GM06990 (cell line): ENCODE data around the gene ARFIP1.

Experiments used
- DNase-seq: peaks from one replicate; pipeline ENCODE4 v3.0.0-alpha.2; 2011; ENCODE audit not compliant: insufficient read length; ENCODE audit errors: extremely low read depth
- H3K27me3 ChIP-seq: replicated peaks from 2 replicates; pipeline ENCODE4 v1.6.0; 2011; ENCODE audit warnings: low read length; ENCODE audit not compliant: control insufficient read depth, insufficient read depth
- H3K36me3 ChIP-seq: 2 replicates; pipeline ENCODE4 v1.5.1; 2011; ENCODE audit warnings: low read length; ENCODE audit not compliant: control insufficient read depth, insufficient read depth
- H3K4me3 ChIP-seq: replicated peaks from 2 replicates; pipeline ENCODE4 v1.5.1; 2011; ENCODE audit warnings: low read depth, mild to moderate bottlenecking, control low read depth, low read length
- TF ChIP-seq, protein P1 (sequence below): IDR thresholded peaks from 2 replicates; pipeline ENCODE4 v1.5.1; 2011; ENCODE audit warnings: low read length, control low read depth, mild to moderate bottlenecking, inconsistent platforms; ENCODE audit not compliant: insufficient read depth, poor library complexity, severe bottlenecking

Gene ARFIP1

DNA sequence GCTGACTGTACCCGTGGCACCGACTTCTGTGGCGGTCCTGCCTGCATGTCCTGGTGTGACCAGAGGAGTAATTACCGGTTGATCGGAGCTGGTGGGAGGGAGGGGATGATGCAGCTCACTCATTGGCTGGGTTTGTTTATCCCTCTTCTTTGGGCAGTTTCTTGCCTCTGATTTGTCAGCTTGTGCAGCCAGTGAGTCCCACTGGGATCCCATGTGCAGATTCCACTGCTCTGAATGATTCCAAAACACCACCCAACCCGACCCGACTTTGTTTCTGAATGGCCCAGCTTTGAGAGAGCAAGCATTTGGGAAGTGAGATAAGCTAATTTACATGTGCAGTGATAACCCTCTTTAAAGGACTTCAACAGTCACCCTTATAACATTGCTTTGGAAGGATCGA, 170.2 kb downstream of the ARFIP1 start:
- TF ChIP-seq, protein P1, sequence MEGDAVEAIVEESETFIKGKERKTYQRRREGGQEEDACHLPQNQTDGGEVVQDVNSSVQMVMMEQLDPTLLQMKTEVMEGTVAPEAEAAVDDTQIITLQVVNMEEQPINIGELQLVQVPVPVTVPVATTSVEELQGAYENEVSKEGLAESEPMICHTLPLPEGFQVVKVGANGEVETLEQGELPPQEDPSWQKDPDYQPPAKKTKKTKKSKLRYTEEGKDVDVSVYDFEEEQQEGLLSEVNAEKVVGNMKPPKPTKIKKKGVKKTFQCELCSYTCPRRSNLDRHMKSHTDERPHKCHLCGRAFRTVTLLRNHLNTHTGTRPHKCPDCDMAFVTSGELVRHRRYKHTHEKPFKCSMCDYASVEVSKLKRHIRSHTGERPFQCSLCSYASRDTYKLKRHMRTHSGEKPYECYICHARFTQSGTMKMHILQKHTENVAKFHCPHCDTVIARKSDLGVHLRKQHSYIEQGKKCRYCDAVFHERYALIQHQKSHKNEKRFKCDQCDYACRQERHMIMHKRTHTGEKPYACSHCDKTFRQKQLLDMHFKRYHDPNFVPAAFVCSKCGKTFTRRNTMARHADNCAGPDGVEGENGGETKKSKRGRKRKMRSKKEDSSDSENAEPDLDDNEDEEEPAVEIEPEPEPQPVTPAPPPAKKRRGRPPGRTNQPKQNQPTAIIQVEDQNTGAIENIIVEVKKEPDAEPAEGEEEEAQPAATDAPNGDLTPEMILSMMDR: no peak
- Histone ChIP-seq H3K4me3 (no peak overlapping the region), H3K27me3 (no peaks in the 10 kb centered on the region; the same call in 1 of the 2 replicates), H3K36me3 (no peaks in the 10 kb centered on the region)
- DNase-seq: no peak

DNA sequence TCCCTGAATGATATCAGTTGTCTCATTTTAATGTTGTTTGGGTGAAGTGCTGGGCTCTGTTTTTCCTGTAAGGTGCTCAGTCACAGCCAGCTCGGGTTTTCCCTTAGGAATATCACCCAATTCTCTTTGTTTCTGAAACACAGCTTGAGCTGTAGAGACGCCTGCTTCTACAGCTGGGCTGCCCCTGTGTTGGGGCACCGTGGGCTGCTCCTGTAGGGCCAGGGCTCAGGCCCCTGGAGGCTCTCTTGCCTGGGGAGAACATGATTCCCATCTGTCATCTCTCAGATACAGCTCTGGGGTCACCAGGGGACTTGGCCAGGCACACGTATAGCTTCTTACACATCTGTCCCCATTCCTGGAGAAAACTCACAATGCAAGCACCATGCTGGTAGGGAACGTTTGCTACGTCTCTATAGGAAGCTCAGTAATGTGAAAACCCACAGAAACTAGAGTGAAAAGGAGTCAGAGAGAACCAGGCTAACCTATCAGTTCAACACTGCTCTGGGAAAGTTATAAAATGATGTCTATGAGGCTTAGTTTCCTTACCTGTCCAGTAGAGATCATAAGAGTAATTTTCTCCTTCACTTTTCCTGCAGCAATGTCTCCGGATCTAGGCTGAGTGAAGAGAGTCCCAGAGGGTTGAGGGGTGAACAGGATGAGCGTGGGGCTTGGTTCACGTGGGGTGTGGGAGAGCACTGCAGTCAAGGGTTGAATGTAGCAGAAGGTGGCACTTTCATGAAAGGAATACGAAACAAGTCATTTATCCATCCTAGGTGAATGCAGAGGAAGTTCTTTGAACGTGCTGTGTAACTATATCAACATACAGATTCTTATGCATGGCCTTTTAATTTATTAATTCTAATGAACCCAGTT, 170.9 kb downstream of the ARFIP1 start:
- H3K36me3 ChIP-seq: no peaks in the 10 kb centered on the region
- TF ChIP-seq, protein P1: no peak
- no peaks in the 10 kb centered on the region; the same call in 1 of the 2 replicates for H3K27me3 ChIP-seq
- no peak overlapping the region for H3K4me3 ChIP-seq
- DNase-seq: no peak

DNA sequence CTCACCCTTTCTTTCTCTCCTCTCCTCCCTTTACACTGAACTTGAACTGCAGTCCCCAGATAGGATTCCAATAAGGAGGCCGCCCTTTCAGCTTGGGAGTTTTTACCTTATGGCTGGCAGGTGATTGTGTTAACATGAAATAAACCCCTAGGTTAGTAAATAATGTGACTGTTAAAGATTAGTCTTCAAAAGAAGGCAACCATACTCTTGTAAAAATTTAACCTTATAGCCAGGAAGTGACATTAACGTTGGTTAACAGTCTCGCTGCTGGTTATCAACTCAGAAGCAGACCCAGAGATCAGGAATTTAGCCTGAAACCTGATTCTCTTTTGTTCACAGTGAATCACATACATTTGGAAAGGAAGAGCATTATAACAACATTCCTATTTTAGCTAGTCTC, 171.6 kb downstream of the ARFIP1 start:
- no peak overlapping the region for H3K4me3 ChIP-seq
- H3K36me3 ChIP-seq: no peaks in the 10 kb centered on the region
- H3K27me3 ChIP-seq: no peaks in the 10 kb centered on the region; the same call in 1 of the 2 replicates
- DNase-seq: no peak
- TF ChIP-seq, protein P1: no peak

DNA sequence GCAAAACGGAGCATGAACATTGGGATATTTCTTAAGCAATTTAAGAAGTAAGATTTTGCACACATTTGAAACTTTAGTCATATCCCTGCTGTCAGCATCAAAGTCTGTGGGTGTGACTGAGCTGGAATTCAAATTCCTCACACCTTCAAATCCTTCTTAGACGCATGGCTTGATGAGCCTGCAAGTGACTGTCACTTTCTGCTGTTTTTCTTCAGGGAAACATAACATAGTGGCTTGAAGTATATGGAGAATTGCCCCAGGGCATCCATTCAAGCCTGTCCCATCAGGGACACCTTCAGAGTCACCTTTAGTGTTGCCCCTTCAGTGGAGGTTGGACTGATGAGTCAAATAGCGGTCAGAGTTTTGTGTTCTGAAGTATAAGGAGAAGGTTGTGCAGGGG, 173.8 kb downstream of the ARFIP1 start:
- Histone ChIP-seq H3K27me3 (no peaks in the 10 kb centered on the region; the same call in 1 of the 2 replicates), H3K4me3 (no peak overlapping the region), H3K36me3 (no peaks in the 10 kb centered on the region)
- TF ChIP-seq, protein P1: no peak
- DNase-seq: no peak

DNA sequence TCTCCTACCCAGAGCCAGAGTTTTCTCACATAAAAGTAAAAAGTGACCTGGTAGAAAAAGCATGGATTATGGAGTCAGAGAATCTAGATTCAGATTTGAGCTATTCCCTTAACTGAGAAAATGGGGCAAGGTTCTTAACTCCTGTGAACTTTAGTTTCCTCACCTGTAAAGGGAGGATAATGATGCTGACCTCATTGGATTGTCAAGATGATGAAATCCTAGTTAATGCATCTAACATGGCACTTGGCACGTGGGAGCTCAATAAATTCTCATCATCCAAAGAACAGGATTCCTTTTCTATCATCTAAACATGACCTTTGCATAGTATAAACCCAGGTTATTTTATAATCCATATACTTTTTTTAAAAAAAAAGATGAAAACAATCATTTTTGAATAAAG, 175.0 kb downstream of the ARFIP1 start:
- TF ChIP-seq, protein P1: no peak

More for the DNA sequence above, 175.0 kb downstream of the ARFIP1 start:
- Histone ChIP-seq H3K36me3 (no peaks in the 10 kb centered on the region), H3K27me3 (no peaks in the 10 kb centered on the region; the same call in 1 of the 2 replicates), H3K4me3 (no peak overlapping the region)
- no peak for DNase-seq
